Measurements from ENCODE around the gene RRBP1.

Gene RRBP1

DNA sequence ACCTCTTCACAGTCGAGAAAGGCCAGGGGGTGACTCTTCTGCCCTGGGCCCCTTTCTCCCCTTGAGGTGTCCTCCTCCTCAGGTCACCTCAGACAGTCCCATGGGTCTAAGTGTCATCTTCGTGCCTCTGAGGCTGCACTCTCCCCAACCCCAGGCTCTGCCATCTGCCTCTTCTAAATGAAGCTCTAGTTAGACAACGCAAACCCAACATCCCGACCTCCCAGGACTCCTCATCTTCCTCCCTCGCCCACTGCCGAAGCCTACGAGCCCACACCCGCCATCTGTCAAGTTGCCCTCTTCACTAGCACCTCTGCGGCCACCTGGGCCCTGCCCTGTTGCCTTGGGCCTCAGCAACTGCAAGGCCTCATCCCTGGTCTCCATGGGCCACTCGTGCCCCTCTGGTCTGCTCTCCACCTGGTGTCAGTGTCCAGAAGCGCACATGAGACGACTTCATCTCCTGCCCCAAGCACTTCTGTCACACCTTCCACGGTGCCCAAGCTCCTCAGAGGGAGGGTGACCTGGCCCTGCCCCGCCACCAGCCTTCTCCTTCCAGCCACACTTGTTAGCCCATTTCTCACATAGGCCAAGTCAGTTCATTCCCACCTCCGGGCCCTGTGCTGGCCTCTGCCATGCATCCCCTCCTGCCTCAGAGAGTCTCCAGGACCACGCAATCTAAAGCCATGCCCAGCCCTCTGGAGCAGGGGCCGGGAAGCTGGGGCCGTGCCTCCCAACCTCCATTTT is 53.8 kb downstream of the RRBP1 start:
- TF ChIP-seq POLR2AphosphoS5 (IDR thresholded peaks at IDR 0.05; ENCODE audit: low read depth, low read length): no peak
- TF ChIP-seq, protein P1, sequence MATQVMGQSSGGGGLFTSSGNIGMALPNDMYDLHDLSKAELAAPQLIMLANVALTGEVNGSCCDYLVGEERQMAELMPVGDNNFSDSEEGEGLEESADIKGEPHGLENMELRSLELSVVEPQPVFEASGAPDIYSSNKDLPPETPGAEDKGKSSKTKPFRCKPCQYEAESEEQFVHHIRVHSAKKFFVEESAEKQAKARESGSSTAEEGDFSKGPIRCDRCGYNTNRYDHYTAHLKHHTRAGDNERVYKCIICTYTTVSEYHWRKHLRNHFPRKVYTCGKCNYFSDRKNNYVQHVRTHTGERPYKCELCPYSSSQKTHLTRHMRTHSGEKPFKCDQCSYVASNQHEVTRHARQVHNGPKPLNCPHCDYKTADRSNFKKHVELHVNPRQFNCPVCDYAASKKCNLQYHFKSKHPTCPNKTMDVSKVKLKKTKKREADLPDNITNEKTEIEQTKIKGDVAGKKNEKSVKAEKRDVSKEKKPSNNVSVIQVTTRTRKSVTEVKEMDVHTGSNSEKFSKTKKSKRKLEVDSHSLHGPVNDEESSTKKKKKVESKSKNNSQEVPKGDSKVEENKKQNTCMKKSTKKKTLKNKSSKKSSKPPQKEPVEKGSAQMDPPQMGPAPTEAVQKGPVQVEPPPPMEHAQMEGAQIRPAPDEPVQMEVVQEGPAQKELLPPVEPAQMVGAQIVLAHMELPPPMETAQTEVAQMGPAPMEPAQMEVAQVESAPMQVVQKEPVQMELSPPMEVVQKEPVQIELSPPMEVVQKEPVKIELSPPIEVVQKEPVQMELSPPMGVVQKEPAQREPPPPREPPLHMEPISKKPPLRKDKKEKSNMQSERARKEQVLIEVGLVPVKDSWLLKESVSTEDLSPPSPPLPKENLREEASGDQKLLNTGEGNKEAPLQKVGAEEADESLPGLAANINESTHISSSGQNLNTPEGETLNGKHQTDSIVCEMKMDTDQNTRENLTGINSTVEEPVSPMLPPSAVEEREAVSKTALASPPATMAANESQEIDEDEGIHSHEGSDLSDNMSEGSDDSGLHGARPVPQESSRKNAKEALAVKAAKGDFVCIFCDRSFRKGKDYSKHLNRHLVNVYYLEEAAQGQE (IDR thresholded peaks at IDR 0.05; ENCODE audit: insufficient read depth in 1 of 2, low read depth in 2 of 2, low read length in 2 of 2): no peak
- no peak for TF ChIP-seq TAF1 (IDR thresholded peaks at IDR 0.05; ENCODE audit: borderline replicate concordance, insufficient read depth, low read length)
- TF ChIP-seq FOXP2 (optimal IDR thresholded peaks at IDR 0.05; ENCODE audit: borderline replicate concordance, extremely low read depth, extremely low read length, insufficient read depth): no peak
- no peak for TF ChIP-seq SIN3A (IDR thresholded peaks at IDR 0.05; ENCODE audit: borderline replicate concordance, insufficient read depth, low read length)

DNA sequence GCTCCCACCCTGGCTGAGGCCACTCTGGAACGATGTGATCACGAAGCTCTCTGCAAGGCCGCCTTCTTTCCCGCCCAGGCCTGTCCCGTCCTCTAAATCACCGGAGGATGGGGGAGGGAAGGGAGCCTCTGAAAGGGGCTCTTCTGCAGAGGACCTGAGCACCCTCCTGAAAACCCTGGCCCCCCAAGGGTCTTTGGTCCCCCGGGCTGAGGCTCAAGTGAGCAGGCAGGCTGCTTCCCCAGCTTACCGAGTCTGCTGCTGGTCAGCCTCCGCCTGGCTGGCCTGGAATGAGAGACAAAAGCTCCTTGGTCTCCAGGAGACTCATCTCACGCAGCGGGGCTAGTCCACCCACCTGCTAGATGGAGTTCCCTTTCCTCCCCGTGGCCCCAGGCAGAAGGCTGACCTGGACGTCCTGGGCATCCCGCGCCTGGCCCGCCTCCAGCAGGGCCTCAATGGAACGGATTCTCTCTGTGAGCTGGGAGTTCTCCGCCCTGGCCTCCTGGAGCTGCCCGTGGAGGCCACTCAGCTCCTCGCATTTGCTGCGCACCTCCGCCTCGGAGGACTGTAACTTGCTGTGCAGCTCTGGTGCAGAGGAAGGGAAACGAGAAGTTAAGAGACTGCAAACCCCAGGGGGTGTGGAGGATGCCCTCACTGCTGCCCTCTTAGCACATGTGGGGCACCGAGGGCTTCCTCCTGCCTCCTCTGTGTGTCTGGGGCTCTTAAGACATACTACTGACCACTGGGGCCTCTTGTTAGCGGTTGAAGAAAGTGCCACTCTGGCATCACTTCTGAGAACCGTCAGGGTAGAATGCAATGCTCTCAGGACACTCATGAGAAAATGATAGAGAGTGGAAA is 54.7 kb downstream of the RRBP1 start:
- no peak for TF ChIP-seq POLR2AphosphoS5 (IDR thresholded peaks at IDR 0.05; ENCODE audit: low read depth, low read length)
- TF ChIP-seq, protein P1 (IDR thresholded peaks at IDR 0.05; ENCODE audit: insufficient read depth in 1 of 2, low read depth in 2 of 2, low read length in 2 of 2): no peak

DNA sequence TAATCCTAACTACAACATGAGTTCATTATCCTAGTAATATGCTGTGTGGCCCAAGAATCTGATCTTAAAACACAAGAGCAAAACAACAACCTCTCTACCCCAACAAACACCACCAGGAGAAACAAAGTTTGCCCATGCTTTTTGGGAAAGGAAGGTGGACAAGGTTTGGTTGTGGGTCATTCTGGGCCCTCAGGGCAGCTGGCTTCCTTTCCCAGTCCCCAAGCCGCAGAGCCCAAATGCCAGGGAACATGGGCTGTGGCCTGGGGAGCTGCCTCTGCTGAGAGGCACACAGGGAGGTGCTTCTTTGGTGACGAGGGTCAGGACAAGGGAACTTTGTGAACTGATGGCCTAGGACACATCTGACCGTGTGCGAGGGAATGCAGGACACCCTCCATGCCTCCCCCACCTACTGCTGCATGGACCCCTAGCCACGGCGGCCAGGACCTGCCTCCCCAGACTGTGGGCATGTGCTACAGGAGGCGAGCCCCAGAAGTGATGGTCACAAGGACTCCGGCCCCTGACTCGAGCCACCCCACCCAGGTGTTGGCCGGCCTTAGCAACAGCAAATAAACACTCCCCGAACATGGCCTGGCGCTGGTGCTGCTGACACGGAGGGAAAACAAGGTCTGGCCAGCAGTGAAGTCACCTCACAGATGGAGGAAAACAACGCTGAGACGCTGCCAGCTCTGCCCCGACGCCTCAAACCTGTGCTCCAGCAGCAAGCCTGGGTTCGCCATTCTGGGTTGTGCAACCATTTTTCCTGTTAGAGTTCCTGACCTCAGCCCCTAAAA is 55.6 kb downstream of the RRBP1 start:
- TF ChIP-seq FOXP2 (optimal IDR thresholded peaks at IDR 0.05; ENCODE audit: borderline replicate concordance, extremely low read depth, extremely low read length, insufficient read depth): no peak
- no peak for TF ChIP-seq SIN3A (IDR thresholded peaks at IDR 0.05; ENCODE audit: borderline replicate concordance, insufficient read depth, low read length)
- TF ChIP-seq POLR2AphosphoS5 (IDR thresholded peaks at IDR 0.05; ENCODE audit: low read depth, low read length): no peak
- no peak for TF ChIP-seq TAF1 (IDR thresholded peaks at IDR 0.05; ENCODE audit: borderline replicate concordance, insufficient read depth, low read length)
- TF ChIP-seq, protein P1 (IDR thresholded peaks at IDR 0.05; ENCODE audit: insufficient read depth in 1 of 2, low read depth in 2 of 2, low read length in 2 of 2): no peak

DNA sequence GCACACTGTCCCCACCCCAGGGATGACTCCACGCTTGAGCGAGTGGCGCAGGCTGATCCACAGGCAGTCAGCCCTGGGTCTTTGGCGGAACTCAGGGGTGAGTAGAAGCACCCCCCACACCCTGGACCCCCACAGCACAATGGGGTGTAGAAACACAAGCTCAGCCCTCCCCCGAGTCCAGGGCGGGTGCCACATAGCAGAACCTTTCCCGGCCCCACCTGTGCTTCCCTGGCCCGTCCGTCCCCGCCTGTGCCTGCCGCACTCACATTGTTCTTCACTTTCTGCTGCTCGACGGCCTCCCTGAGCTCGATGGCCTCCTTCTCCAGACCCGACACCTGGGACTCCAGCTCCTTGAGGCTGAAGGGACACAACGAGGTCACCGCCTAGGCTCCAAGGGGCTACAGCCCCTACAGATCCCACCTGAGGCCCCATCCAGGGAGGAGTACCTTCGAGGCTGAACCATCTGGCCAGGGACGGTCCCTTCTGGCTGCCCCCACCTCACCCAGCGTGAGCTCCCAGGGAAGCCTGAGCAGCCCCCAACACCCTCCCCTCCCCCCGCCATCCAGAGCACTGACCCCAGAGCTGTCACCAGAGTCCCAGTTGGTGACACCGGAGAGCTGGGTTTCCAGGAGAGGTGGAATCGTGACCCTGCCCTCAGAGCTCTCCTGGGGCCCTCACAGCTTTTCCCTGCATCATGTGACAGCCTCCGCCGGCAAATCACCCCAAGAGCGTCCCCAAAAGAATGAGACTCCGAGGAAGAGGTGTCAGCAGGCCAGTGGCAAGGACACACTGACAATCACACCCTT is 56.6 kb downstream of the RRBP1 start:
- no peak for TF ChIP-seq POLR2AphosphoS5 (IDR thresholded peaks at IDR 0.05; ENCODE audit: low read depth, low read length)
- TF ChIP-seq SIN3A (IDR thresholded peaks at IDR 0.05; ENCODE audit: borderline replicate concordance, insufficient read depth, low read length): no peak
- TF ChIP-seq TAF1 (IDR thresholded peaks at IDR 0.05; ENCODE audit: borderline replicate concordance, insufficient read depth, low read length): no peak
- TF ChIP-seq, protein P1 (IDR thresholded peaks at IDR 0.05; ENCODE audit: insufficient read depth in 1 of 2, low read depth in 2 of 2, low read length in 2 of 2): no peak
- TF ChIP-seq FOXP2 (optimal IDR thresholded peaks at IDR 0.05; ENCODE audit: borderline replicate concordance, extremely low read depth, extremely low read length, insufficient read depth): no peak
